Sigmoid colon (tissue), 4 donors: Measurements from ENCODE around the gene C1QTNF9B.

Experiments
- POLR2AphosphoS5 ChIP-seq, 4 donors: sonication (generic); formaldehyde crosslinking; IDR thresholded peaks; one replicate each; pipeline ENCODE4 v1.6.1; 2017; ENCODE audit warnings: antibody characterized with exemption in 4 of 4
- TF ChIP-seq, protein P1 (sequence below), 4 experiments: fragments of 450-650 bp in 3 of 4; fragments of 200-600 bp in 1 of 4; IDR thresholded peaks; one replicate each; pipeline ENCODE4 v1.5.1; 2016 to 2019; ENCODE audit warnings: antibody characterized with exemption in 4 of 4, mild to moderate bottlenecking in 3 of 4, moderate library complexity in 2 of 4

GRCh38 chr13:23865906-23866305, 31.4 kb downstream of the C1QTNF9B start:
- TF ChIP-seq, protein P1, sequence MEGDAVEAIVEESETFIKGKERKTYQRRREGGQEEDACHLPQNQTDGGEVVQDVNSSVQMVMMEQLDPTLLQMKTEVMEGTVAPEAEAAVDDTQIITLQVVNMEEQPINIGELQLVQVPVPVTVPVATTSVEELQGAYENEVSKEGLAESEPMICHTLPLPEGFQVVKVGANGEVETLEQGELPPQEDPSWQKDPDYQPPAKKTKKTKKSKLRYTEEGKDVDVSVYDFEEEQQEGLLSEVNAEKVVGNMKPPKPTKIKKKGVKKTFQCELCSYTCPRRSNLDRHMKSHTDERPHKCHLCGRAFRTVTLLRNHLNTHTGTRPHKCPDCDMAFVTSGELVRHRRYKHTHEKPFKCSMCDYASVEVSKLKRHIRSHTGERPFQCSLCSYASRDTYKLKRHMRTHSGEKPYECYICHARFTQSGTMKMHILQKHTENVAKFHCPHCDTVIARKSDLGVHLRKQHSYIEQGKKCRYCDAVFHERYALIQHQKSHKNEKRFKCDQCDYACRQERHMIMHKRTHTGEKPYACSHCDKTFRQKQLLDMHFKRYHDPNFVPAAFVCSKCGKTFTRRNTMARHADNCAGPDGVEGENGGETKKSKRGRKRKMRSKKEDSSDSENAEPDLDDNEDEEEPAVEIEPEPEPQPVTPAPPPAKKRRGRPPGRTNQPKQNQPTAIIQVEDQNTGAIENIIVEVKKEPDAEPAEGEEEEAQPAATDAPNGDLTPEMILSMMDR (IDR thresholded peaks at IDR 0.05): no peak
- no peak for TF ChIP-seq POLR2AphosphoS5 (IDR thresholded peaks at IDR 0.05)
